ENCODE results near the gene CLEC10A.

DNA sequence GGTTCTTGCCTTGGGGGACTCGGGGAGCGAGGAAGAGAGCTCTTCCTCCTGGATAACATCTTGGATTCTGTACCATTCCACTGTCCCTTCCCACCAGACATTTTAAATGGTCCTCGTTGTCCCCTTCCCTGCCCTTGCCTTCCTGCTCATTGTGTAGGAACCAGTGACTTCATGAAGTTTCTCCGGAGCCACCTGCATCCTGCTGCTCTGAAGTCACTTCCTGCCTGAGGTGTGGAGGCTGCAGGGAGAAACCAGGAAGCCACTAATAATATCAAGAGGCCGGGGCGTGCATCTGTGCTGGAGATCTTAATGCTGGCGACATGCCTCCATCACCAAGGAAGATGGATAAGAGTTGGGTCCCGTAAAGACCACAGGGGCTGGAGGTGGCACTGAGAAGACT is 50.4 kb downstream of the CLEC10A start:
- no peak for TF ChIP-seq POLR2A (IDR thresholded peaks at IDR 0.05)
- TF ChIP-seq, protein P1, sequence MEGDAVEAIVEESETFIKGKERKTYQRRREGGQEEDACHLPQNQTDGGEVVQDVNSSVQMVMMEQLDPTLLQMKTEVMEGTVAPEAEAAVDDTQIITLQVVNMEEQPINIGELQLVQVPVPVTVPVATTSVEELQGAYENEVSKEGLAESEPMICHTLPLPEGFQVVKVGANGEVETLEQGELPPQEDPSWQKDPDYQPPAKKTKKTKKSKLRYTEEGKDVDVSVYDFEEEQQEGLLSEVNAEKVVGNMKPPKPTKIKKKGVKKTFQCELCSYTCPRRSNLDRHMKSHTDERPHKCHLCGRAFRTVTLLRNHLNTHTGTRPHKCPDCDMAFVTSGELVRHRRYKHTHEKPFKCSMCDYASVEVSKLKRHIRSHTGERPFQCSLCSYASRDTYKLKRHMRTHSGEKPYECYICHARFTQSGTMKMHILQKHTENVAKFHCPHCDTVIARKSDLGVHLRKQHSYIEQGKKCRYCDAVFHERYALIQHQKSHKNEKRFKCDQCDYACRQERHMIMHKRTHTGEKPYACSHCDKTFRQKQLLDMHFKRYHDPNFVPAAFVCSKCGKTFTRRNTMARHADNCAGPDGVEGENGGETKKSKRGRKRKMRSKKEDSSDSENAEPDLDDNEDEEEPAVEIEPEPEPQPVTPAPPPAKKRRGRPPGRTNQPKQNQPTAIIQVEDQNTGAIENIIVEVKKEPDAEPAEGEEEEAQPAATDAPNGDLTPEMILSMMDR (IDR thresholded peaks at IDR 0.05), result no peak
